Mammary epithelial cell (primary cell): ENCODE results near the gene LRRC4B.

Experiments
- CTCF ChIP-seq, 2 donors: IDR thresholded peaks in 1 of 2; conservative IDR thresholded peaks in 1 of 2; 2 replicates each; pipeline ENCODE4 v1.5.1; 2011 to 2012; ENCODE audit warnings: inconsistent platforms in 2 of 2, low read length in 2 of 2, mild to moderate bottlenecking in 2 of 2, control low read depth in 1 of 2, low read depth in 1 of 2; ENCODE audit not compliant: insufficient read depth in 1 of 2; ENCODE audit errors: extremely low read depth in 1 of 2
- EZH2 ChIP-seq: IDR thresholded peaks from 2 replicates; pipeline ENCODE4 v1.6.1; 2012; ENCODE audit warnings: low read length, inconsistent platforms, borderline replicate concordance

GRCh38 chr19:50564229-50565105, 3.8 kb downstream of the LRRC4B start:
- TF ChIP-seq CTCF (conservative IDR thresholded peaks at IDR 0.05 in 1 of 2, IDR thresholded peaks at IDR 0.05 in 1 of 2; ENCODE audit: extremely low read depth in 1 of 2, insufficient read depth in 1 of 2, low read depth in 1 of 2, low read length in 2 of 2) (no peak), EZH2 (no peak)
